Measurements from ENCODE around the gene FAM83C.

FAM83C gene

DNA sequence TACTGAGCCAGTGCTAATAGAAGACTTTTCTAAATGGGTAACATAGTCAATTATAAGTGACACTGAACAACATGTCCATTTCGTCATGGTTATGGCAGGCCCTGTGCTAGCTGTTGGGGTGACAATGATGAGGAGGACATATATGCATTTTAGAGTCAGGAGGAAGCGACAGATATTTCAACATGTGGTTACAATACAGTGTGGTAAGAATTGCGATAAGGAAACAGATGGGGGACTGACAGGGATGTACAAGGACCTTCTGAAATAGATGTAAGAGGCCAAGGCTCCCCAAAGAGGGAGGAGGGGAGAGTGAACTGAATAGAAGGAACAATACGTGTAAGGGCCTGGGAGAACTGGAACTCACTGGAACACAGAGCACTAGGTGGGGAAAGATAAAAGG, 54.1 kb downstream of the FAM83C start:
- TF ChIP-seq EZH2phosphoT487 (IDR thresholded peaks at IDR 0.05; ENCODE audit: low read length) (no peak), EZH2 (optimal IDR thresholded peaks at IDR 0.05; ENCODE audit: low read depth, low read length) (no peak)
- TF ChIP-seq, protein P1, sequence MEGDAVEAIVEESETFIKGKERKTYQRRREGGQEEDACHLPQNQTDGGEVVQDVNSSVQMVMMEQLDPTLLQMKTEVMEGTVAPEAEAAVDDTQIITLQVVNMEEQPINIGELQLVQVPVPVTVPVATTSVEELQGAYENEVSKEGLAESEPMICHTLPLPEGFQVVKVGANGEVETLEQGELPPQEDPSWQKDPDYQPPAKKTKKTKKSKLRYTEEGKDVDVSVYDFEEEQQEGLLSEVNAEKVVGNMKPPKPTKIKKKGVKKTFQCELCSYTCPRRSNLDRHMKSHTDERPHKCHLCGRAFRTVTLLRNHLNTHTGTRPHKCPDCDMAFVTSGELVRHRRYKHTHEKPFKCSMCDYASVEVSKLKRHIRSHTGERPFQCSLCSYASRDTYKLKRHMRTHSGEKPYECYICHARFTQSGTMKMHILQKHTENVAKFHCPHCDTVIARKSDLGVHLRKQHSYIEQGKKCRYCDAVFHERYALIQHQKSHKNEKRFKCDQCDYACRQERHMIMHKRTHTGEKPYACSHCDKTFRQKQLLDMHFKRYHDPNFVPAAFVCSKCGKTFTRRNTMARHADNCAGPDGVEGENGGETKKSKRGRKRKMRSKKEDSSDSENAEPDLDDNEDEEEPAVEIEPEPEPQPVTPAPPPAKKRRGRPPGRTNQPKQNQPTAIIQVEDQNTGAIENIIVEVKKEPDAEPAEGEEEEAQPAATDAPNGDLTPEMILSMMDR (IDR thresholded peaks at IDR 0.05; ENCODE audit: low read length): no peak
- no peaks in the 10 kb centered on the region for H3K9me2 ChIP-seq (replicated peaks; ENCODE audit: insufficient read depth, low read length)
- no peak overlapping the region for H3K4me3 ChIP-seq (ENCODE audit: low read length)
- no peak overlapping the region for H3K27ac ChIP-seq (ENCODE audit: low read length)
- no peak overlapping the region for H2AFZ ChIP-seq (ENCODE audit: low read length)
- no peak overlapping the region for H3K4me2 ChIP-seq (ENCODE audit: low read depth, low read length)
- no peak overlapping the region for H3K9ac ChIP-seq (ENCODE audit: low read length)
- H4K20me1 ChIP-seq (ENCODE audit: insufficient read depth, low read length): no peaks in the 10 kb centered on the region
- H3F3A ChIP-seq (ENCODE audit: insufficient read depth, low read length): no peaks in the 10 kb centered on the region
- H3K27me3 ChIP-seq (replicated peaks; ENCODE audit: insufficient read depth, low read length): no peaks in the 10 kb centered on the region
- no peaks in the 10 kb centered on the region for H3K36me3 ChIP-seq (replicated peaks; ENCODE audit: insufficient read depth, low read length)
- H3K79me2 ChIP-seq (ENCODE audit: low read length): no peaks in the 10 kb centered on the region
- no peaks in the 10 kb centered on the region for H3K4me1 ChIP-seq (ENCODE audit: low read length)
- no peaks in the 10 kb centered on the region for H3K9me3 ChIP-seq (replicated peaks; ENCODE audit: insufficient read depth, low read length)
- DNase-seq: no peak

DNA sequence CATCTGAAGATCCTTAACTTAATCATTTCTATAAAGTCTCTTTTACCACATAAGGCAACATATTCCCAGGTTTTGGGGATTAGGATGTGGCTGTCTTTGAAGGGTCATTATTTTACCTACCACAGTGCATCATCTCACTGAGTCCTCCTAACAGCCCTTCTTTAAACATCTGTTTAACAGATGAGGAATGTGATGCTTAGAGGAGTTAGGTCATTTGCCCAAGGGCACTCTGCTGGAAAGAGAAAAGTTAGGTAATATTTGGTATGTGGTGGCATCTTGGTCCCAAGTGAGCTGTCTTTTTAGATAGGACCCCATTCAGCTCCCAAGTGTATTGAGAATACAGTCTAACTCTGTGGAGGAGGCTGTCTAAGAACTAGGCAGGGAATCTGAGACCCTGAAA, 54.7 kb downstream of the FAM83C start:
- no peaks in the 10 kb centered on the region for H3K9me2 ChIP-seq (replicated peaks; ENCODE audit: insufficient read depth, low read length)
- H3K79me2 ChIP-seq (ENCODE audit: low read length): no peaks in the 10 kb centered on the region
- H4K20me1 ChIP-seq (ENCODE audit: insufficient read depth, low read length): no peaks in the 10 kb centered on the region
- H3K36me3 ChIP-seq (replicated peaks; ENCODE audit: insufficient read depth, low read length): no peaks in the 10 kb centered on the region
- DNase-seq: no peak
- H3K4me1 ChIP-seq (ENCODE audit: low read length): no peaks in the 10 kb centered on the region
- H3K27me3 ChIP-seq (replicated peaks; ENCODE audit: insufficient read depth, low read length): no peaks in the 10 kb centered on the region
- no peaks in the 10 kb centered on the region for H3F3A ChIP-seq (ENCODE audit: insufficient read depth, low read length)
- TF ChIP-seq EZH2phosphoT487 (IDR thresholded peaks at IDR 0.05; ENCODE audit: low read length) (no peak), EZH2 (optimal IDR thresholded peaks at IDR 0.05; ENCODE audit: low read depth, low read length) (no peak)
- TF ChIP-seq, protein P1 (IDR thresholded peaks at IDR 0.05; ENCODE audit: low read length): no peak
- no peak overlapping the region for H3K4me3 ChIP-seq (ENCODE audit: low read length)
- no peak overlapping the region for H3K9ac ChIP-seq (ENCODE audit: low read length)
- H2AFZ ChIP-seq (ENCODE audit: low read length): no peak overlapping the region
- H3K27ac ChIP-seq (ENCODE audit: low read length): no peak overlapping the region
- H3K4me2 ChIP-seq (ENCODE audit: low read depth, low read length): no peak overlapping the region
- no peaks in the 10 kb centered on the region for H3K9me3 ChIP-seq (replicated peaks; ENCODE audit: insufficient read depth, low read length)

DNA sequence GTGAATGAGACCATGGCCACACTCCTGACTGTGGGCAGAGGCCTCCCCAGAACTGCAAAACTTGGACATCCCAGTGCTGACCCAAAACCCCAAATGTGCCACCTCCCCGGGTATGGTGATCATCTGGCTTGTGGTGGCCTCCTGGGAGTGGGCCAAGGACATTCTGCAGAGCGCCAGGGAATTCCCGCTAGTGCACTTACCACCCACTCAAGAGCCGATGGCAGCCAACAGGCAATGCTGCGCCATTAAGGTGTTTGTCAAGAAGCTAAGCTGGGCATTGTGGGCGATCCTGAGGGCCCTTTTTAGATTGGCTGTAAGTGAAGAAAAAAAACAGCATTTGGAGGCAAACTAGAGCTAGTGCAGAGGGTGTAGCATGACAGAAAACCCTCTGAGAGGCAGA, 56.3 kb downstream of the FAM83C start:
- H3K4me3 ChIP-seq (ENCODE audit: low read length): no peak overlapping the region
- no peak overlapping the region for H3K9ac ChIP-seq (ENCODE audit: low read length)
- no peaks in the 10 kb centered on the region for H3K9me3 ChIP-seq (replicated peaks; ENCODE audit: insufficient read depth, low read length)
- TF ChIP-seq EZH2phosphoT487 (IDR thresholded peaks at IDR 0.05; ENCODE audit: low read length): no peak
- no peak for TF ChIP-seq EZH2 (optimal IDR thresholded peaks at IDR 0.05; ENCODE audit: low read depth, low read length)
- TF ChIP-seq, protein P1 (IDR thresholded peaks at IDR 0.05; ENCODE audit: low read length): no peak
- H2AFZ ChIP-seq (ENCODE audit: low read length): no peak overlapping the region
- H3K36me3 ChIP-seq (replicated peaks; ENCODE audit: insufficient read depth, low read length): no peaks in the 10 kb centered on the region
- no peaks in the 10 kb centered on the region for H3F3A ChIP-seq (ENCODE audit: insufficient read depth, low read length)
- H3K9me2 ChIP-seq (replicated peaks; ENCODE audit: insufficient read depth, low read length): no peaks in the 10 kb centered on the region
- H3K27ac ChIP-seq (ENCODE audit: low read length): no peak overlapping the region
- H3K79me2 ChIP-seq (ENCODE audit: low read length): no peaks in the 10 kb centered on the region
- no peak overlapping the region for H3K4me2 ChIP-seq (ENCODE audit: low read depth, low read length)
- no peaks in the 10 kb centered on the region for H4K20me1 ChIP-seq (ENCODE audit: insufficient read depth, low read length)
- no peaks in the 10 kb centered on the region for H3K4me1 ChIP-seq (ENCODE audit: low read length)
- H3K27me3 ChIP-seq (replicated peaks; ENCODE audit: insufficient read depth, low read length): no peaks in the 10 kb centered on the region
- DNase-seq: no peak

Data from MM.1S (cell line).